ENCODE data around the gene MYOM1.

Gene MYOM1

GRCh38 chr18:3119401-3120341 lies 100.1 kb downstream of the MYOM1 start:
- H4K5ac ChIP-seq (ENCODE audit: low read length), result no peak overlapping the region
- H3K79me2 ChIP-seq (ENCODE audit: control insufficient read depth, insufficient read depth, low read length), result no peaks in the 10 kb centered on the region
- WGBS (ENCODE audit: extremely low coverage, insufficient coverage, low lambda C conversion rate), result no CpG with 5 or more reads among the region's 12 CpGs
- H3K4me2 ChIP-seq (ENCODE audit: low read length), result no peak overlapping the region
- no peak overlapping the region for H3K18ac ChIP-seq (ENCODE audit: low read length)
- no peaks in the 10 kb centered on the region for H3K79me1 ChIP-seq (ENCODE audit: low read length)
- no peak overlapping the region for H3K27ac ChIP-seq (ENCODE audit: low read depth, low read length)
- H3K9ac ChIP-seq (ENCODE audit: low read length), result no peak overlapping the region
- no peak for DNase-seq
- no peak overlapping the region for H2AK5ac ChIP-seq (ENCODE audit: low read length)
- H3K4me1 ChIP-seq (ENCODE audit: control insufficient read depth, low read depth, low read length), result no peaks in the 10 kb centered on the region
- H3K4me3 ChIP-seq (ENCODE audit: low read length), result no peak overlapping the region
- H3K36me3 ChIP-seq (ENCODE audit: control insufficient read depth, insufficient read depth, low read length), result no peaks in the 10 kb centered on the region
- no peaks in the 10 kb centered on the region for H3K27me3 ChIP-seq (ENCODE audit: insufficient read depth, low read length, poor library complexity)
- no peak overlapping the region for H3K23ac ChIP-seq (ENCODE audit: low read length)
- H2BK120ac ChIP-seq (ENCODE audit: low read depth, low read length), result no peak overlapping the region
- H2BK15ac ChIP-seq (replicated peaks; ENCODE audit: low read depth), result no peak overlapping the region
- no peak overlapping the region for H3K56ac ChIP-seq (ENCODE audit: low read length)
- no peak overlapping the region for H4K8ac ChIP-seq (ENCODE audit: low read depth, low read length)
- no peak overlapping the region for H2BK5ac ChIP-seq (ENCODE audit: low read length)
- no peak overlapping the region for H3K4ac ChIP-seq (ENCODE audit: low read depth, low read length)

- Histone ChIP-seq H3K27ac (ENCODE audit: low read depth, low read length) (no peak overlapping the region), H3K4me1 (ENCODE audit: control insufficient read depth, low read depth, low read length) (no peaks in the 10 kb centered on the region), H3K4ac (ENCODE audit: low read depth, low read length) (no peak overlapping the region), H2AK5ac (ENCODE audit: low read length) (no peak overlapping the region), H2BK120ac (ENCODE audit: low read depth, low read length) (no peak overlapping the region), H3K36me3 (ENCODE audit: control insufficient read depth, insufficient read depth, low read length) (no peaks in the 10 kb centered on the region), H3K18ac (ENCODE audit: low read length) (no peak overlapping the region), H3K27me3 (ENCODE audit: insufficient read depth, low read length, poor library complexity) (no peaks in the 10 kb centered on the region), H2BK5ac (ENCODE audit: low read length) (no peak overlapping the region), H4K8ac (ENCODE audit: low read depth, low read length) (no peak overlapping the region), H3K79me1 (ENCODE audit: low read length) (no peaks in the 10 kb centered on the region), H2BK15ac (replicated peaks; ENCODE audit: low read depth) (no peak overlapping the region), H3K23ac (ENCODE audit: low read length) (no peak overlapping the region), H3K79me2 (ENCODE audit: control insufficient read depth, insufficient read depth, low read length) (no peaks in the 10 kb centered on the region), H3K4me3 (ENCODE audit: low read length) (no peak overlapping the region), H3K9ac (ENCODE audit: low read length) (no peak overlapping the region), H3K4me2 (ENCODE audit: low read length) (no peak overlapping the region), H3K56ac (ENCODE audit: low read length) (no peak overlapping the region), H4K5ac (ENCODE audit: low read length) (no peak overlapping the region)
- peak; percentile 62 for DNase-seq
- WGBS (ENCODE audit: extremely low coverage, insufficient coverage, low lambda C conversion rate), result 100% methylated on average over 1 of the region's 10 CpGs
Measured at GRCh38 chr18:3118195-3119010, 101.4 kb downstream of the MYOM1 start.

- H3K27me3 ChIP-seq (ENCODE audit: insufficient read depth, low read length, poor library complexity), result no peaks in the 10 kb centered on the region
- no peak overlapping the region for H3K18ac ChIP-seq (ENCODE audit: low read length)
- no peak overlapping the region for H3K4ac ChIP-seq (ENCODE audit: low read depth, low read length)
- H2BK5ac ChIP-seq (ENCODE audit: low read length), result no peak overlapping the region
- no peak overlapping the region for H2BK15ac ChIP-seq (replicated peaks; ENCODE audit: low read depth)
- no peaks in the 10 kb centered on the region for H3K36me3 ChIP-seq (ENCODE audit: control insufficient read depth, insufficient read depth, low read length)
- H3K56ac ChIP-seq (ENCODE audit: low read length), result no peak overlapping the region
- H3K27ac ChIP-seq (ENCODE audit: low read depth, low read length), result no peak overlapping the region
- no peaks in the 10 kb centered on the region for H3K4me1 ChIP-seq (ENCODE audit: control insufficient read depth, low read depth, low read length)
- H3K4me2 ChIP-seq (ENCODE audit: low read length), result no peak overlapping the region
- no peak overlapping the region for H4K5ac ChIP-seq (ENCODE audit: low read length)
- no peak overlapping the region for H3K4me3 ChIP-seq (ENCODE audit: low read length)
- H3K79me1 ChIP-seq (ENCODE audit: low read length), result no peaks in the 10 kb centered on the region
- no peaks in the 10 kb centered on the region for H3K79me2 ChIP-seq (ENCODE audit: control insufficient read depth, insufficient read depth, low read length)
- H2BK120ac ChIP-seq (ENCODE audit: low read depth, low read length), result no peak overlapping the region
- H3K23ac ChIP-seq (ENCODE audit: low read length), result no peak overlapping the region
- no peak overlapping the region for H3K9ac ChIP-seq (ENCODE audit: low read length)
- H4K8ac ChIP-seq (ENCODE audit: low read depth, low read length), result no peak overlapping the region
- DNase-seq, result no peak
- no CpG with 5 or more reads among the region's 4 CpGs for WGBS (ENCODE audit: extremely low coverage, insufficient coverage, low lambda C conversion rate)
- H2AK5ac ChIP-seq (ENCODE audit: low read length), result no peak overlapping the region
Measured at GRCh38 chr18:3117493-3118192, 102.1 kb downstream of the MYOM1 start.

DNA sequence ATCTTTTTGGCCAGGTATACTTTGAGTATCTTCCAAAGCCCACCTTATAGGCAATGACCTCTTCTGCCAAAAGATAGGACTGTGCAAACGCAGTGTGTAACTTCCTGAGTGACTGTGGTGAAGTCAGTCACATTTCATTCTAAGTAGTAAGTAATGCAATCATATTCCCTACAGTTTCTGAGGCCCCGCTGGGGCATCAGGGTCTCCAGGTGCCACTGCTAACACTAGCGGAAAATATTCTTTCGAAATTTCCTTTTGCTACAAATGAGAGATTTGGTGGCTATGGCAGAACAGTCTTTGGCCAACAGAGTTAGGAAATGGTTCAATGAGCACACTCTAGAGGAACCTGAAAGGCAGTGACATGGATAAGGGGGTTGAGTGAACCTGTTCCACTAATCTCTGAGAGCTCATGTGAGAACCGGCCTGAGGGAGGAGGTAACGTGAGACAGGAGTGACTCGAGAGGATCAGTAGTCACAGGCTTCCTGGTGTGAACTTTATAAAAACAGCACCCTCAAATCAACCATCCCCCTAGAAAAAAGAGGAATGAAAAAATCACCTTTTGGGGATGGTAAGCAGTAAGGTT lies 104.2 kb downstream of the MYOM1 start:
- Histone ChIP-seq H3K36me3 (ENCODE audit: control insufficient read depth, insufficient read depth, low read length) (no peaks in the 10 kb centered on the region), H3K9ac (ENCODE audit: low read length) (no peak overlapping the region), H3K79me2 (ENCODE audit: control insufficient read depth, insufficient read depth, low read length) (no peaks in the 10 kb centered on the region), H3K27me3 (ENCODE audit: insufficient read depth, low read length, poor library complexity) (no peaks in the 10 kb centered on the region), H4K8ac (ENCODE audit: low read depth, low read length) (no peak overlapping the region), H3K18ac (ENCODE audit: low read length) (no peak overlapping the region), H2AK5ac (ENCODE audit: low read length) (no peak overlapping the region), H3K4me3 (ENCODE audit: low read length) (no peak overlapping the region), H3K56ac (ENCODE audit: low read length) (no peak overlapping the region), H2BK120ac (ENCODE audit: low read depth, low read length) (no peak overlapping the region), H3K79me1 (ENCODE audit: low read length) (no peaks in the 10 kb centered on the region), H3K4me1 (ENCODE audit: control insufficient read depth, low read depth, low read length) (no peaks in the 10 kb centered on the region), H4K5ac (ENCODE audit: low read length) (no peak overlapping the region), H3K23ac (ENCODE audit: low read length) (no peak overlapping the region), H3K27ac (ENCODE audit: low read depth, low read length) (no peak overlapping the region), H3K4ac (ENCODE audit: low read depth, low read length) (no peak overlapping the region), H2BK5ac (ENCODE audit: low read length) (no peak overlapping the region), H3K4me2 (ENCODE audit: low read length) (no peak overlapping the region), H2BK15ac (replicated peaks; ENCODE audit: low read depth) (no peak overlapping the region)
- peak; percentile 24 for DNase-seq
- no CpG with 5 or more reads among the region's 7 CpGs for WGBS (ENCODE audit: extremely low coverage, insufficient coverage, low lambda C conversion rate)

GRCh38 chr18:3114451-3114850 lies 105.3 kb downstream of the MYOM1 start:
- Histone ChIP-seq H2BK15ac (replicated peaks; ENCODE audit: low read depth) (no peak overlapping the region), H2BK5ac (ENCODE audit: low read length) (no peak overlapping the region), H4K5ac (ENCODE audit: low read length) (no peak overlapping the region), H3K27me3 (ENCODE audit: insufficient read depth, low read length, poor library complexity) (no peaks in the 10 kb centered on the region), H2AK5ac (ENCODE audit: low read length) (no peak overlapping the region), H3K4me1 (ENCODE audit: control insufficient read depth, low read depth, low read length) (no peaks in the 10 kb centered on the region), H3K79me2 (ENCODE audit: control insufficient read depth, insufficient read depth, low read length) (no peaks in the 10 kb centered on the region), H3K36me3 (ENCODE audit: control insufficient read depth, insufficient read depth, low read length) (no peaks in the 10 kb centered on the region), H4K8ac (ENCODE audit: low read depth, low read length) (no peak overlapping the region), H3K56ac (ENCODE audit: low read length) (no peak overlapping the region), H3K9ac (ENCODE audit: low read length) (no peak overlapping the region), H3K4me2 (ENCODE audit: low read length) (no peak overlapping the region), H3K4ac (ENCODE audit: low read depth, low read length) (no peak overlapping the region), H3K23ac (ENCODE audit: low read length) (no peak overlapping the region), H3K4me3 (ENCODE audit: low read length) (no peak overlapping the region), H3K79me1 (ENCODE audit: low read length) (no peaks in the 10 kb centered on the region), H2BK120ac (ENCODE audit: low read depth, low read length) (no peak overlapping the region), H3K18ac (ENCODE audit: low read length) (no peak overlapping the region), H3K27ac (ENCODE audit: low read depth, low read length) (no peak overlapping the region)
- no peak for DNase-seq
- WGBS (ENCODE audit: extremely low coverage, insufficient coverage, low lambda C conversion rate), result no CpG with 5 or more reads among the region's 3 CpGs

Data from mesendoderm (in vitro differentiated cells).